Cardiac fibroblast (primary cell): ENCODE measurements around the gene CIAO2A.

ENCODE experiments used
- DNase-seq, 2 donors: peaks; one replicate each; pipeline versions ENCODE4 v3.0.0 to v3.0.0-alpha.2; 2010; ENCODE audit warnings: low read depth in 2 of 2
- H3K4me3 ChIP-seq, 2 donors: replicated peaks in 1 of 2; 1 replicate in 1 of 2; 2 replicates in 1 of 2; pipeline ENCODE4 v1.5.1; 2011; ENCODE audit warnings: low read depth in 2 of 2, low read length in 2 of 2, mild to moderate bottlenecking in 2 of 2, moderate library complexity in 1 of 2
- CTCF ChIP-seq: IDR thresholded peaks from one replicate; pipeline ENCODE4 v1.5.1; 2011; ENCODE audit warnings: low read depth, mild to moderate bottlenecking, low read length, inconsistent platforms

CIAO2A gene

GRCh38 chr15:64037966-64038365 is 55.7 kb downstream of the CIAO2A start:
- DNase-seq, result no peak
- H3K4me3 ChIP-seq, result no peak overlapping the region
- no peak for TF ChIP-seq CTCF

- H3K4me3 ChIP-seq, result no peak overlapping the region
- no peak for DNase-seq
- no peak for TF ChIP-seq CTCF
These were observed 56.5 kb downstream of the CIAO2A start for GRCh38 chr15:64037116-64037515.

DNA sequence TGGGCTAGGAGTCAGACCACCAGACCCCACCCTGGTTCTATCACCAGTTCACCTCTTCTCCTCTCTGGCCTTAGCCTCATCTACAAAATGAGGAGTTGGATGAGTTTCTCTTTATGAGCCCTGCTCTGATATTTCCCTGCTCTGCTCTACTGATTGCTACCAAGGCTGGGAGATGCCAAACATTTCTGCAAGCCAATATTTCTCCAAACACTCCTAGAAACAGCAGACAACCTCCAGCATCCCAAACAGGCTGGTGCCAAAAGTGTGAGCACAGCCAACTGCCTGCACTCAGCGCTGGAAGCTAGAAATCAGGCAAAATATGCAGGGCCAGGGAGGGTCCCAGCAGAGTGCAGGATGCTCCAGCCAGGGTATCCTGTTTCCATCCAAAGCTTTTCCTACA is 58.1 kb downstream of the CIAO2A start:
- no peak for TF ChIP-seq CTCF
- no peak overlapping the region for H3K4me3 ChIP-seq
- no peak for DNase-seq

GRCh38 chr15:64034519-64034918 is 59.1 kb downstream of the CIAO2A start:
- DNase-seq, result no peak
- no peak for TF ChIP-seq CTCF
- no peak overlapping the region for H3K4me3 ChIP-seq

DNA sequence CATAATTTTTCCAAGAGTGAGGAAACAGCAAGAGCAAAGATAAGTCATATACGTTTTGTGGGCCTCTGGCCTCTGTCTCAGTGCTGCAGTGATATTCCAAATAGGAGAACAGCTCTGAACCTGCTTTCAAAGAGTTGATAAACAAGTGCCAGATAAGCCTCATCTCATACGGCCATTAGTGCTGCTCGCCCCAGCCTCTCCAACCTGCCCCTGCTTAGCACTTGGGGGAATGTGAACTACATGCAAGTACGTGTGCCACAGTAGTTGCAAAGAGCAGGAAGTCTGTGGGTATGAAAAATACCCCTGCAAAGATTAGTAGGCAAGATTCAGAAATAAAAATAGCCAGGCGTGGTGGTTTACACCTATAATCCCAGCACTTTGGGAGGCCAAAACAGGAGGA is 61.3 kb downstream of the CIAO2A start:
- H3K4me3 ChIP-seq, result no peak overlapping the region
- no peak for DNase-seq
- no peak for TF ChIP-seq CTCF

DNA sequence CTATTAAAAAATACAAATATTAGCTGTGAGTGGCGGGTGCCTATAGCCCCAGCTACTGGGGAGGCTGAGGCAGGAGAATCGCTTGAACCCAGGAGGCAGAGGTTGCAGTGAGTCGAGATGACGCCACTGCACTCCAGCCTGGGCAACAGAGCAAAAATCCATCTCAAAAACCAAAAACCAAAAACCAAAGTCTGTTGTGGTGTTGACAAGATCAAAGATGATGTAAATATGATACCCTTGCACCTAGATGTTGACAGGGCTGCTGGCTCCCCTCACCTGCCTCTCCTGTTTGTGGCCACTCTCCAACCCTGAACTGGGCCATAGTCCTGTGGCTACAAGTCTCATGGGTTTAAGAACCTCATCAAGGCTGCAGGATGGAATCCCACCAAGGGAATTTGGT is 63.5 kb downstream of the CIAO2A start:
- no peak overlapping the region for H3K4me3 ChIP-seq
- no peak for DNase-seq
- no peak for TF ChIP-seq CTCF

DNA sequence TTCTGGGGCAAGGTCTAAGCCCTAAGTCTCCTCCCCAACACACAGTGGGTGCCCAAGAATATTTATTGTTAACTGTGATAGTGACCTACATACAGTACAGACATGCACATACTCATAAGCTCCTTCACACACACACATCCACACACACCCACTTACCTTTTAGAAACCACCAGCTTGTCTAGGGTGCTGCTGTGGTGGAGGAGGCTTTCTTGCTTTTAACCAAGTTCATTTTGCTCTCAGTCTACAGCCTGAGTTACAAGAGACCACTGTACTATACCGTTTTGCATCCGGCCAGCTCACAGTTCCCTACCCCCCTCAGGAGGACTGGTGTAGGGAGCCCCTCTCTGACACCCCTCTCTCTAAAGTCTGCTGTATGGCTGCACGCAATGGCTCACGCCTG is 64.0 kb downstream of the CIAO2A start:
- H3K4me3 ChIP-seq, result no peak overlapping the region
- no peak for DNase-seq
- TF ChIP-seq CTCF, result no peak
